ENCODE data around the gene SLC10A4. TPM values are rescaled to one million over a fixed set of nuclear protein-coding genes. Genes with fewer than 3 reads are reported as not detected.

Gene SLC10A4
- total and polyA plus RNA-seq, 2 of the 13 experiments (the other 11 are each of a cell fraction or from before 2014, with no cell fraction given) = 0.04 to 0.07 TPM

- DNase-seq (ENCODE audit: low spot score) (no peak), FAIRE-seq (no peak), ATAC-seq (no peak)
- WGBS (ENCODE audit: low lambda C conversion rate) = 98% methylated on average over 3 of the region's 3 CpGs
- Histone ChIP-seq H3K9me3 (ENCODE audit: low read length) (no peaks in the 10 kb centered on the region), H3K4me3 (replicated peaks in 1 of 3; ENCODE audit: insufficient read depth in 1 of 3, low read depth in 2 of 3, low read length in 3 of 3) (no peak overlapping the region), H3K4me2 (ENCODE audit: low read depth, low read length) (no peak overlapping the region), H3K36me3 (replicated peaks in 1 of 2; ENCODE audit: control insufficient read depth in 1 of 2, insufficient read depth in 2 of 2, low read length in 2 of 2) (0 out of 5 replicates have a peak, but pooled peaks cover 0 to 6% of the 10 kb centered on the region in 2 experiments), H3K27me3 (ENCODE audit: control insufficient read depth in 1 of 2, insufficient read depth in 2 of 2, low read length in 2 of 2) (no peaks in the 10 kb centered on the region), H4K20me1 (ENCODE audit: insufficient read depth, low read length) (no peaks in the 10 kb centered on the region), H3K4me1 (ENCODE audit: insufficient read depth, low read length) (no peaks in the 10 kb centered on the region), H3K79me2 (ENCODE audit: insufficient read depth, low read length) (no peaks in the 10 kb centered on the region), H3K27ac (ENCODE audit: extremely low read length, insufficient read depth, low read length) (no peak overlapping the region), H2AFZ (ENCODE audit: low read length) (no peak overlapping the region), H3K9ac (ENCODE audit: insufficient read depth, low read depth, low read length) (no peak overlapping the region)
- no TSS peak for BruUV-seq (replicated peaks)
- CTCF ChIA-PET (ENCODE audit: low intra/inter-chr PET ratio, low total read pairs) = no interaction called here
- POLR2A ChIA-PET = no interaction called here
- intact Hi-C loops (cut with micrococcal nuclease; ENCODE audit: unreplicated experiment) (no loop called here), in situ Hi-C loops (cut with HindIII; ENCODE audit: extremely low pct_ligation_motif_present, low pct_unique_long_range_greater_than_20kb) (no loop called here)
- no peak for TF ChIP-seq ZNF281 (CRISPR knock-in tag; IDR thresholded peaks at IDR 0.05; ENCODE audit: borderline replicate concordance)
- TF ChIP-seq MEIS2 (CRISPR knock-in tag; IDR thresholded peaks at IDR 0.05) = no peak
- TF ChIP-seq, protein P1, sequence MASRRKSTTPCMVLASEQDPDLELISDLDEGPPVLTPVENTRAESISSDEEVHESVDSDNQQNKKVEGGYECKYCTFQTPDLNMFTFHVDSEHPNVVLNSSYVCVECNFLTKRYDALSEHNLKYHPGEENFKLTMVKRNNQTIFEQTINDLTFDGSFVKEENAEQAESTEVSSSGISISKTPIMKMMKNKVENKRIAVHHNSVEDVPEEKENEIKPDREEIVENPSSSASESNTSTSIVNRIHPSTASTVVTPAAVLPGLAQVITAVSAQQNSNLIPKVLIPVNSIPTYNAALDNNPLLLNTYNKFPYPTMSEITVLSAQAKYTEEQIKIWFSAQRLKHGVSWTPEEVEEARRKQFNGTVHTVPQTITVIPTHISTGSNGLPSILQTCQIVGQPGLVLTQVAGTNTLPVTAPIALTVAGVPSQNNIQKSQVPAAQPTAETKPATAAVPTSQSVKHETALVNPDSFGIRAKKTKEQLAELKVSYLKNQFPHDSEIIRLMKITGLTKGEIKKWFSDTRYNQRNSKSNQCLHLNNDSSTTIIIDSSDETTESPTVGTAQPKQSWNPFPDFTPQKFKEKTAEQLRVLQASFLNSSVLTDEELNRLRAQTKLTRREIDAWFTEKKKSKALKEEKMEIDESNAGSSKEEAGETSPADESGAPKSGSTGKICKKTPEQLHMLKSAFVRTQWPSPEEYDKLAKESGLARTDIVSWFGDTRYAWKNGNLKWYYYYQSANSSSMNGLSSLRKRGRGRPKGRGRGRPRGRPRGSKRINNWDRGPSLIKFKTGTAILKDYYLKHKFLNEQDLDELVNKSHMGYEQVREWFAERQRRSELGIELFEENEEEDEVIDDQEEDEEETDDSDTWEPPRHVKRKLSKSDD (CRISPR knock-in tag; IDR thresholded peaks at IDR 0.05; ENCODE audit: low read depth) = no peak
- TF ChIP-seq, protein P2, sequence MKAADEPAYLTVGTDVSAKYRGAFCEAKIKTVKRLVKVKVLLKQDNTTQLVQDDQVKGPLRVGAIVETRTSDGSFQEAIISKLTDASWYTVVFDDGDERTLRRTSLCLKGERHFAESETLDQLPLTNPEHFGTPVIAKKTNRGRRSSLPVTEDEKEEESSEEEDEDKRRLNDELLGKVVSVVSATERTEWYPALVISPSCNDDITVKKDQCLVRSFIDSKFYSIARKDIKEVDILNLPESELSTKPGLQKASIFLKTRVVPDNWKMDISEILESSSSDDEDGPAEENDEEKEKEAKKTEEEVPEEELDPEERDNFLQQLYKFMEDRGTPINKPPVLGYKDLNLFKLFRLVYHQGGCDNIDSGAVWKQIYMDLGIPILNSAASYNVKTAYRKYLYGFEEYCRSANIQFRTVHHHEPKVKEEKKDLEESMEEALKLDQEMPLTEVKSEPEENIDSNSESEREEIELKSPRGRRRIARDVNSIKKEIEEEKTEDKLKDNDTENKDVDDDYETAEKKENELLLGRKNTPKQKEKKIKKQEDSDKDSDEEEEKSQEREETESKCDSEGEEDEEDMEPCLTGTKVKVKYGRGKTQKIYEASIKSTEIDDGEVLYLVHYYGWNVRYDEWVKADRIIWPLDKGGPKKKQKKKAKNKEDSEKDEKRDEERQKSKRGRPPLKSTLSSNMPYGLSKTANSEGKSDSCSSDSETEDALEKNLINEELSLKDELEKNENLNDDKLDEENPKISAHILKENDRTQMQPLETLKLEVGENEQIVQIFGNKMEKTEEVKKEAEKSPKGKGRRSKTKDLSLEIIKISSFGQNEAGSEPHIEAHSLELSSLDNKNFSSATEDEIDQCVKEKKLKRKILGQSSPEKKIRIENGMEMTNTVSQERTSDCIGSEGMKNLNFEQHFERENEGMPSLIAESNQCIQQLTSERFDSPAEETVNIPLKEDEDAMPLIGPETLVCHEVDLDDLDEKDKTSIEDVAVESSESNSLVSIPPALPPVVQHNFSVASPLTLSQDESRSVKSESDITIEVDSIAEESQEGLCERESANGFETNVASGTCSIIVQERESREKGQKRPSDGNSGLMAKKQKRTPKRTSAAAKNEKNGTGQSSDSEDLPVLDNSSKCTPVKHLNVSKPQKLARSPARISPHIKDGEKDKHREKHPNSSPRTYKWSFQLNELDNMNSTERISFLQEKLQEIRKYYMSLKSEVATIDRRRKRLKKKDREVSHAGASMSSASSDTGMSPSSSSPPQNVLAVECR (CRISPR knock-in tag; IDR thresholded peaks at IDR 0.05; ENCODE audit: borderline replicate concordance) = no peak
- no peak for TF ChIP-seq ZNF800 (CRISPR knock-in tag; IDR thresholded peaks at IDR 0.05)
- TF ChIP-seq RFXANK (CRISPR knock-in tag; IDR thresholded peaks at IDR 0.05) = no peak
- TF ChIP-seq, protein P3, sequence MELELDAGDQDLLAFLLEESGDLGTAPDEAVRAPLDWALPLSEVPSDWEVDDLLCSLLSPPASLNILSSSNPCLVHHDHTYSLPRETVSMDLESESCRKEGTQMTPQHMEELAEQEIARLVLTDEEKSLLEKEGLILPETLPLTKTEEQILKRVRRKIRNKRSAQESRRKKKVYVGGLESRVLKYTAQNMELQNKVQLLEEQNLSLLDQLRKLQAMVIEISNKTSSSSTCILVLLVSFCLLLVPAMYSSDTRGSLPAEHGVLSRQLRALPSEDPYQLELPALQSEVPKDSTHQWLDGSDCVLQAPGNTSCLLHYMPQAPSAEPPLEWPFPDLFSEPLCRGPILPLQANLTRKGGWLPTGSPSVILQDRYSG (CRISPR knock-in tag; IDR thresholded peaks at IDR 0.05) = no peak
- no peak for TF ChIP-seq U2AF1 (optimal IDR thresholded peaks at IDR 0.05; ENCODE audit: low read depth, low read length)
- no peak for TF ChIP-seq CREB1 (IDR thresholded peaks at IDR 0.05)
- no peak for TF ChIP-seq CREB1 (CRISPR knock-in tag; IDR thresholded peaks at IDR 0.05)
- no peak for TF ChIP-seq SIX1 (CRISPR knock-in tag; IDR thresholded peaks at IDR 0.05; ENCODE audit: borderline replicate concordance)
- no peak for TF ChIP-seq MATR3 (CRISPR knock-in tag; IDR thresholded peaks at IDR 0.05)
Measured at GRCh38 chr4:48499551-48500066, 16.5 kb downstream of the SLC10A4 start.

All from HepG2 (cell line).